ENCODE measurements around the gene HOXC4.

Gene HOXC4

GRCh38 chr12:54029529-54030441 is 23.9 kb upstream of the HOXC4 start:
- no peak for DNase-seq (ENCODE audit: low read depth)

GRCh38 chr12:54030442-54030801 is 23.2 kb upstream of the HOXC4 start:
- DNase-seq (ENCODE audit: low read depth) = no peak

- DNase-seq (ENCODE audit: low read depth) = no peak
Observed at GRCh38 chr12:54030889-54031471, 22.7 kb upstream of the HOXC4 start.

GRCh38 chr12:54031480-54031879 is 22.2 kb upstream of the HOXC4 start:
- no peak for DNase-seq (ENCODE audit: low read depth)

- no peak for DNase-seq (ENCODE audit: low read depth)
Observed at GRCh38 chr12:54032086-54032619, 21.5 kb upstream of the HOXC4 start.

GRCh38 chr12:54032627-54033100 is 21.0 kb upstream of the HOXC4 start, which contains the start of gene HOXC5:
Gene HOXC5 (plus strand): TSS chr12:54033050. CDS start chr12:54033123, 73 bp downstream.
- DNase-seq (ENCODE audit: low read depth) = peak; percentile 27

GRCh38 chr12:54033106-54033979 is 20.3 kb upstream of the HOXC4 start:
- DNase-seq (ENCODE audit: low read depth) = no peak

GRCh38 chr12:54033980-54034784 is 19.5 kb upstream of the HOXC4 start:
- no peak for DNase-seq (ENCODE audit: low read depth)

GRCh38 chr12:54034785-54035310 is 18.8 kb upstream of the HOXC4 start:
- no peak for DNase-seq (ENCODE audit: low read depth)

GRCh38 chr12:54035568-54036264 is 17.9 kb upstream of the HOXC4 start:
- no peak for DNase-seq (ENCODE audit: low read depth)

- no peak for DNase-seq (ENCODE audit: low read depth)
Observed at GRCh38 chr12:54036620-54037359, 16.8 kb upstream of the HOXC4 start.

- no peak for DNase-seq (ENCODE audit: low read depth)
Observed at GRCh38 chr12:54037360-54038283, 16.0 kb upstream of the HOXC4 start.

- DNase-seq (ENCODE audit: low read depth) = no peak
Observed at GRCh38 chr12:54038284-54038870, 15.3 kb upstream of the HOXC4 start.

- no peak for DNase-seq (ENCODE audit: low read depth)
Observed at GRCh38 chr12:54038871-54039414, 14.7 kb upstream of the HOXC4 start.

GRCh38 chr12:54039417-54040147 is 14.1 kb upstream of the HOXC4 start:
- DNase-seq (ENCODE audit: low read depth) = no peak

GRCh38 chr12:54040148-54040494 is 13.5 kb upstream of the HOXC4 start:
- no peak for DNase-seq (ENCODE audit: low read depth)

GRCh38 chr12:54040648-54041047 is 13.0 kb upstream of the HOXC4 start:
- no peak for DNase-seq (ENCODE audit: low read depth)

All from fibroblast of the conjunctiva (primary cell).